Measurements from ENCODE around the gene PGLYRP1. TPM values are rescaled to one million over a fixed set of nuclear protein-coding genes. Genes with fewer than 3 reads are reported as not detected.
A peak's percentile ranks its signal among the peaks of the same experiment; 100 is the strongest.

Gene PGLYRP1
- total and polyA plus RNA-seq, 2 of the 4 experiments (the other 2 are of a cell fraction): not detected

- TF ChIP-seq NFE2L2 (IDR thresholded peaks at IDR 0.05; ENCODE audit: low read depth, low read length) (no peak), POLR2A (IDR thresholded peaks at IDR 0.05; ENCODE audit: low read depth, low read length) (no peak), MAZ (IDR thresholded peaks at IDR 0.05; ENCODE audit: borderline replicate concordance, low read depth, low read length) (no peak)
Measured at GRCh38 chr19:46017095-46017429, 5.8 kb downstream of the PGLYRP1 start (continued).

- peaks cover 7% of the 10 kb centered on the region; the same call in 1 of the 2 replicates for H3K4me1 ChIP-seq (ENCODE audit: control insufficient read depth, insufficient read depth, low read length)
- no peak overlapping the region for H3K27ac ChIP-seq (ENCODE audit: insufficient read depth, low read length)
- H3K4me2 ChIP-seq (ENCODE audit: low read depth, low read length): peak overlapping the region; percentile 100
- no peak overlapping the region for H2AK5ac ChIP-seq (ENCODE audit: low read depth, low read length)
- H2BK120ac ChIP-seq (ENCODE audit: low read depth, low read length): no peak overlapping the region
- in situ Hi-C loops (cut with MboI; ENCODE audit: low sequenced_read_pairs): no loop called here
- no peak overlapping the region for H2BK20ac ChIP-seq (ENCODE audit: low read depth, low read length)
- 10% methylated on average over 20 of the region's 48 CpGs; no CpG with 5 or more reads in 1 of the 2 experiments for WGBS, 2 experiments (ENCODE audit: extremely low coverage in 2 of 2, insufficient read length in 1 of 2)
- H2AK9ac ChIP-seq (replicated peaks; ENCODE audit: low read depth, low read length, poor library complexity): no peak overlapping the region
- CTCF ChIA-PET: interaction anchor here (0.6 to 1.9 kb wide), 8 partner anchors 10 to 153 kb away, joined by 3 to 11 read pairs (median 3); partner anchors contain the start of genes CCDC61 and FOXA3
- H4K20me1 ChIP-seq (ENCODE audit: insufficient read depth, low read length): peaks cover 21% of the 10 kb centered on the region
- H3K4ac ChIP-seq (ENCODE audit: low read depth, low read length): no peak overlapping the region
- H3K18ac ChIP-seq (ENCODE audit: low read depth, low read length): no peak overlapping the region
- DNase-seq: peak; percentile 68
- H3K4me3 ChIP-seq (ENCODE audit: insufficient read depth, low read depth, low read length): peak overlapping the region; percentile 58
- H3K23ac ChIP-seq (ENCODE audit: low read depth, low read length): no peak overlapping the region
- POLR2A ChIA-PET (ENCODE audit: unreplicated experiment): no interaction called here
- no peak overlapping the region for H3K56ac ChIP-seq (ENCODE audit: extremely low read depth, insufficient read depth, low read length)
- TF ChIP-seq SMC3 (IDR thresholded peaks at IDR 0.05; ENCODE audit: low read depth, low read length) (peak; percentile 27; the same call in 1 of the 2 replicates), MAFK (IDR thresholded peaks at IDR 0.05; ENCODE audit: low read depth, low read length) (no peak), USF2 (IDR thresholded peaks at IDR 0.05; ENCODE audit: low read depth, low read length) (no peak), CTCF (conservative IDR thresholded peaks at IDR 0.05; ENCODE audit: low read depth, low read length) (peak; percentile 68), RAD21 (IDR thresholded peaks at IDR 0.05; ENCODE audit: low read length) (0 out of 2 replicates have a peak, but pooled peaks have one; percentile 28)
- BruUV-seq (replicated peaks): no TSS peak
- no peaks in the 10 kb centered on the region for H3K9me3 ChIP-seq (ENCODE audit: control insufficient read depth, insufficient read depth, low read length)
- H4K8ac ChIP-seq (ENCODE audit: low read depth in 2 of 2, low read length in 2 of 2): no peak overlapping the region
- no peaks in the 10 kb centered on the region for H3K36me3 ChIP-seq (ENCODE audit: control insufficient read depth, insufficient read depth, low read length)
- no peak overlapping the region for H2BK15ac ChIP-seq (ENCODE audit: low read depth, low read length)
- H3K9ac ChIP-seq (ENCODE audit: low read depth, low read length): no peak overlapping the region
- no peak overlapping the region for H3K14ac ChIP-seq (replicated peaks; ENCODE audit: low read depth, low read length)
- H3K9me1 ChIP-seq (ENCODE audit: insufficient read depth, low read length): peaks cover 3% of the 10 kb centered on the region; the same call in 1 of the 2 replicates
- no peak overlapping the region for H4K5ac ChIP-seq (ENCODE audit: low read depth, low read length)
- intact Hi-C loops (cut with micrococcal nuclease): no loop called here
- dilution Hi-C loops (cut with HindIII; ENCODE audit: low sequenced_read_pairs, unreplicated experiment): no loop called here
- no peak overlapping the region for H4K91ac ChIP-seq (ENCODE audit: insufficient read depth, low read depth, low read length)
- H2AFZ ChIP-seq (replicated peaks; ENCODE audit: low read length, poor library complexity): peak overlapping the region; percentile 87
- peaks cover 17% of the 10 kb centered on the region for H3K27me3 ChIP-seq (ENCODE audit: control insufficient read depth, insufficient read depth, low read length)
- no peaks in the 10 kb centered on the region for H3K79me1 ChIP-seq (ENCODE audit: low read depth in 1 of 2, low read length in 2 of 2)
- peak; percentile 95 for ATAC-seq (ENCODE audit: low read depth)
- H2BK5ac ChIP-seq (ENCODE audit: low read depth, low read length, poor library complexity, severe bottlenecking): no peak overlapping the region
Measured at GRCh38 chr19:46016426-46017094, 6.3 kb downstream of the PGLYRP1 start.
